A172 (cell line): ENCODE measurements around the gene SLC1A3. TPM values are rescaled to one million over a fixed set of nuclear protein-coding genes. Genes with fewer than 3 reads are reported as not detected.
A peak's percentile ranks its signal among the peaks of the same experiment; 100 is the strongest.
"Not testable (repeated sequence)": the region's sequence is repeated elsewhere in the genome, so short reads cannot be mapped to it uniquely, and the experiment has no call there.

Experiments used
- DNase-seq: peaks from one replicate; pipeline ENCODE4 v3.0.0-alpha.2; 2015; ENCODE audit warnings: low spot score
- total RNA-seq: library from RNA; depleted of rRNA; stranded (reverse); fragments of >200 nt; shearing (Covaris generic); gene quantifications from 2 replicates; pipeline ENCODE4 v1.2.3, GENCODE V29; 2014

SLC1A3 gene
- total RNA-seq, 1 experiment from 2014 or later: not detected

GRCh38 chr5:36630201-36631145 lies 24.1 kb downstream of the SLC1A3 start:
- no peak for DNase-seq

- DNase-seq: no peak
These were observed 24.7 kb downstream of the SLC1A3 start for GRCh38 chr5:36631154-36631553.

DNA sequence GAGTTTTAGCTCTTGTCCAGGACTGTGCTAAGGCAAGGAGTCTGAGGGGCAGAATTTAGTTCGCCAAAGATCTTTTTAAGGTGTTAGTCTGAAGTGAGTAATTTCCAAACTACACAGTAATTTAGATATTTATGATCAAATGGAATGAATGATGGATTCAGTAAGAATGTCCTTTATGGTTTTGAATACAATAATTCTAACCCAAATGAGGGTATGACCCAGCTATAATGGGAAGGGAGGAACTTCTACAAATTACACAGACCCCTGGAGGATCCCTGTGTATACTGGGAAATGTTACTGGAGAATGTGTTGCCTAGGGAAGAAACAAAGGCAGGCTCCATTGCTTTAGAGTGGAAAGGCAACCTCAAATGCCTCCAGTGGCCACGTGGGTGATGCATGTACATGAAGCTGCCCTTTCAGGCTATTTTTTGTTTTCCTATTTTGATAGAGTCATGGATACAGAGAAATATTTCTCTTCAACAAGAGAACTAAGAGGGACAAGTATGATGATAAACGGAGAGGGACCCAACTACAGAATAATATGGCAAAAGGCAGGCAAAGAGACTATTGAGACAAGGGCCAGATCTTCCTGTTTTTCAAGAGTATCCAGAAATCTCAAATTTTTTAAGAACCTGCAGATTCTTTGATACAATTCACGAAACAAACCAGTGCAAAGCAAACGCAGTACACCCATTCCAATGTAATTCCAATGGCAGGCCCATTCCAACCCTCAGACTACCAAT lies 25.4 kb downstream of the SLC1A3 start:
- no peak for DNase-seq

- no peak for DNase-seq
These were observed 25.9 kb downstream of the SLC1A3 start for GRCh38 chr5:36632363-36632664.

GRCh38 chr5:36635721-36636390 lies 29.4 kb downstream of the SLC1A3 start:
- no peak for DNase-seq

DNA sequence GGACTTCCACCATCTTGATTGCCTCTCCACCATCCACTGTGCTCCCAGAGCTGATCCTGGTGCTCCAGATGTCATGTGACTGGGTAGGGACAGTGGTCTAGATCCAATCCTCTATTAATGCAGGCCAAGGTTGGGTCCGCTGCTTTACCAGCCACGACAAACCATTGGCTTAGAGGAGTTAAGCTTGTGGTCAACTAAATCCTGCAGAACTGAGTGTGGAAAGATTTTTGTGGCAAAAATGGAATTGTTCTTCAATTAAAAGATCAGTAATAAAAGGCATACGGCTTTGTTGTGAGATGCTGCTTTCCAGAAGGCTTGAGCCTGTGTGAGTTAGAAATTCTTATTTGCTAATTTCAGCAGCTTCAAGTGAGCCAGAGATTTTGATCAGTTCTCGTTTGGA lies 30.7 kb downstream of the SLC1A3 start:
- DNase-seq: no peak

DNA sequence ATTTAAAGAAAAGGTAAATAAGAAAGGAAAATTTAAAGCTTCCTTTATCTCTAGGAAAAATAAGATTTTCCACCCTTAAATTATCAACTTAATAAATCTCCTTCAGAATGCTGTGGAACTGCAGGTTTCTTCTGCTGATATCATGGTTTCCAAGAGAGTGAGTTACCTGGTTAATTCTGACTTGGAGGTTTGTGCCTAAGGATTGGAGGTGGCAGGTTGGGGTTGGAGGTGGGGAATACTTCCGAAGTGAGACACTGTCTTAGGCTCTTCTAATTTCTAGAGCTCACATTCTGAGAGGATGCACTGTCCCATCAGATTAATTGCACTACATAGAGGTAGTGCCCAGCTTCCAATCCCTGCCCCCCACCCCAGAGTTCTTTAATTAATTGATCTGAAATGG lies 31.1 kb downstream of the SLC1A3 start:
- no peak for DNase-seq

DNA sequence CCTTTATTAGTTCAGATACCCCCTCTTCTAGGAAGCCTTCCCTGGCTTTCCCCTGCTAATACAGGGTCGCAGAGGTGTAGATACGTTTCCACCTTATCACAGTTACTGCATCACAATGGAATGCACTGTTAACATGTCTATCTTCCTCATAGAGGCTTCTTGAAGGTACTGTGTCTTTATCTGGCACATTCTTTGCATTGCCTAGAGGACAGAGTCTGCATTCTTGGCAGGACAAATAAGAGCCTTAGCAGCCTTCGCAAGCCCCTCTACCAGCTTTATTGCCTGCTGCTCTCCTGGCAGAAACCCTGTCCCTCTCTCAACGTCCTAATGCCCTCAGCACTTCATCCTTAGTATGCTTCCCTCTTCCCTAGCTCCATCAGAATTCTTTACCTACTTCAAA lies 31.6 kb downstream of the SLC1A3 start:
- DNase-seq: no peak

DNA sequence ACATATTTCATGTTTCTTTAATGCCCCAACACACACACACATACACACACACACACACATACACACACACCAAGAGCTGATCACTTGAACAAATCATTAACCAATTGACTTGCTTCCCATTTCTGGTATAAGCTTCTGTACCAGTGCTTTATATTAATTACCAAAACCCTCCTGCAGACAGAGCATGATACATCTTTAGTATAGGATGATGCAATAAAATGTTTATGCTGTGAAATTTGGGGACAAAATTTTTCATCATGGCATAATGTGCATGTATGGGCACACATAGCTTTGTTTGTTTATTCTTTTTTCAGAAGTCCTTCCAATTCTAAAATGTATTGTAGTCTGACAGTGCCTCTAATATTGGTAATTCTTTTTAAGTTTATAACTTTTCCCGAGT lies 34.5 kb downstream of the SLC1A3 start:
- DNase-seq: no peak

- DNase-seq: no peak
These were observed 35.0 kb downstream of the SLC1A3 start for GRCh38 chr5:36641431-36641830.

DNA sequence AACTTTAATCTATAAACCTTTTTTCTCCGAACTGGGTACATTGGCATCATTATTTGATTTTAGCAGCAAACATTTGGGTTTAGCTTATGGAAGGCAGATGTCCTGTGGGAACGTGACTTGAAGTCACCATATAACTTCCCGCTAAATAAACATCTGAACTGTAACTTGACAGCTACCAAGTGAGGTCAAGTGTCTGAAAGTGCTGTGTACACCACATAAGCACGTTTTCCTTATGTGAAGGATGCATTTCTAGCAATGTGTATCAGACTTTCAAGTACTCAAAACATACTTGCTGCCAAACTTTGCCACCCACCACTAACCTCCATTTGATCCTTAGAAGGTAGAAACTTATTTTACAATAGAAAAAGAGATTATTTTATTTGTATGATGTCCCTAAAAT lies 35.7 kb downstream of the SLC1A3 start:
- no peak for DNase-seq

- DNase-seq: no peak
These were observed 36.8 kb downstream of the SLC1A3 start for GRCh38 chr5:36643162-36643561.

- DNase-seq: not testable (repeated sequence)
These were observed 37.4 kb downstream of the SLC1A3 start for GRCh38 chr5:36643841-36644240.

GRCh38 chr5:36644727-36645126 lies 38.3 kb downstream of the SLC1A3 start:
- DNase-seq: no peak

DNA sequence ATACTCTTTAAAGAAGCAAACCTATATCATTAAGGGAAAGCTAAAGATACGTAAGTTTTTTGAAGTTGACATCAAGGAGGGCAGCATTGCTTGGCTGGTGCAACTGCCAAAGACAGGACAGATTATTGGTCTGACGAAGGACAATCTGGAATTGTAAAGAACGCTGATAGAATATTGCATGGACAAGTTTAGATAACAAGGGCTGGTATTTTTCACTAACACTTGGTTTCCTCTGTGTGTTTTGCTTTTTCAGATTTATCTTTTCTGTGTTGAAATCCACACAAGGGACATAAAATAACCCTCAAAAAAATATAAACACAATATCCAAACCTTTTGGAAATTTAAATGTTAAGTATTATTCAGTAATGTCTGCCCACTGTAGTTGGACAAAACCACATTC lies 39.7 kb downstream of the SLC1A3 start:
- no peak for DNase-seq

GRCh38 chr5:36646507-36647023 lies 40.2 kb downstream of the SLC1A3 start:
- peak; percentile 51 for DNase-seq

- DNase-seq: no peak
These were observed 40.6 kb downstream of the SLC1A3 start for GRCh38 chr5:36647046-36647445.

GRCh38 chr5:36648426-36648825 lies 42.0 kb downstream of the SLC1A3 start:
- DNase-seq: no peak

- DNase-seq: no peak
These were observed 45.6 kb downstream of the SLC1A3 start for GRCh38 chr5:36651761-36652685.

- no peak for DNase-seq
These were observed 46.8 kb downstream of the SLC1A3 start for GRCh38 chr5:36653044-36653705.

GRCh38 chr5:36654564-36654963 lies 48.2 kb downstream of the SLC1A3 start:
- no peak for DNase-seq
